GM13977 (cell line): Measurements from ENCODE around the gene ZNF280A.
"Not testable (repeated sequence)": the region's sequence is repeated elsewhere in the genome, so short reads cannot be mapped to it uniquely, and the experiment has no call there.

Source experiments
- DNase-seq: peaks from one replicate; pipeline ENCODE4 v3.0.0; 2012; ENCODE audit warnings: low spot score
- in situ Hi-C: fragments of 300-500 bp; cut with MboI; formaldehyde crosslinking; loops from one replicate; pipeline ENCODE4 v1.12.0; 2022; ENCODE audit warnings: low sequenced_read_pairs, low pct_unique_long_range_greater_than_20kb, mixed read lengths, inconsistent platforms; ENCODE audit not compliant: unreplicated experiment
- TF ChIP-seq, protein P1 (sequence below): IDR thresholded peaks from 2 replicates; pipeline ENCODE4 v1.5.1; 2012; ENCODE audit warnings: mild to moderate bottlenecking, control low read depth; ENCODE audit not compliant: insufficient read depth; ENCODE audit errors: extremely low read depth, missing control alignments

ZNF280A gene

GRCh38 chr22:22534604-22535415, 14.7 kb upstream of the ZNF280A start:
- DNase-seq, result no peak
- in situ Hi-C loops, result no loop called here
- TF ChIP-seq, protein P1, sequence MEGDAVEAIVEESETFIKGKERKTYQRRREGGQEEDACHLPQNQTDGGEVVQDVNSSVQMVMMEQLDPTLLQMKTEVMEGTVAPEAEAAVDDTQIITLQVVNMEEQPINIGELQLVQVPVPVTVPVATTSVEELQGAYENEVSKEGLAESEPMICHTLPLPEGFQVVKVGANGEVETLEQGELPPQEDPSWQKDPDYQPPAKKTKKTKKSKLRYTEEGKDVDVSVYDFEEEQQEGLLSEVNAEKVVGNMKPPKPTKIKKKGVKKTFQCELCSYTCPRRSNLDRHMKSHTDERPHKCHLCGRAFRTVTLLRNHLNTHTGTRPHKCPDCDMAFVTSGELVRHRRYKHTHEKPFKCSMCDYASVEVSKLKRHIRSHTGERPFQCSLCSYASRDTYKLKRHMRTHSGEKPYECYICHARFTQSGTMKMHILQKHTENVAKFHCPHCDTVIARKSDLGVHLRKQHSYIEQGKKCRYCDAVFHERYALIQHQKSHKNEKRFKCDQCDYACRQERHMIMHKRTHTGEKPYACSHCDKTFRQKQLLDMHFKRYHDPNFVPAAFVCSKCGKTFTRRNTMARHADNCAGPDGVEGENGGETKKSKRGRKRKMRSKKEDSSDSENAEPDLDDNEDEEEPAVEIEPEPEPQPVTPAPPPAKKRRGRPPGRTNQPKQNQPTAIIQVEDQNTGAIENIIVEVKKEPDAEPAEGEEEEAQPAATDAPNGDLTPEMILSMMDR, result no peak

DNA sequence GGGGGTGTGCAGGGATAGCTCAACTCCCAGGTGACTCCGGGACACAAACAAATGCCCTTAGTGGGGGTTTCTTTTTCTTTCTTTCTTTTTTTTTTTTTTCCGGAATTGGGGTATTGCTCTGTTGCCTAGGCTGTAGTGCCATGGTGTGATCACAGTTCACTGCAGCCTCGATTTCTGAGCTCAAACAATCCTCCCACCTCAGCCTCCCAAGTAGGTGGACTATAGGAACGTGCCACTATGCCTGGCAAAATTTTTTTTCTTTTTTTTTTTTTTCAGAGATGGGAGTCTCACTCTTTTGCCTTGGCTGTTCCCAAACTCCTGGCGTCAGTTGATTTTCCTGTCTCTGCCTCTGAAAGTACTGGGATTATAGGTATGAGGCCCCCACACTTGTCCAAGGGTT, 13.8 kb upstream of the ZNF280A start:
- TF ChIP-seq, protein P1, result no peak

GRCh38 chr22:22533417-22533816, 13.3 kb upstream of the ZNF280A start:
- no peak for DNase-seq
- in situ Hi-C loops, result no loop called here
- TF ChIP-seq, protein P1, result no peak

More for the DNA sequence above, 13.8 kb upstream of the ZNF280A start:
- in situ Hi-C loops, result no loop called here
- no peak for DNase-seq

DNA sequence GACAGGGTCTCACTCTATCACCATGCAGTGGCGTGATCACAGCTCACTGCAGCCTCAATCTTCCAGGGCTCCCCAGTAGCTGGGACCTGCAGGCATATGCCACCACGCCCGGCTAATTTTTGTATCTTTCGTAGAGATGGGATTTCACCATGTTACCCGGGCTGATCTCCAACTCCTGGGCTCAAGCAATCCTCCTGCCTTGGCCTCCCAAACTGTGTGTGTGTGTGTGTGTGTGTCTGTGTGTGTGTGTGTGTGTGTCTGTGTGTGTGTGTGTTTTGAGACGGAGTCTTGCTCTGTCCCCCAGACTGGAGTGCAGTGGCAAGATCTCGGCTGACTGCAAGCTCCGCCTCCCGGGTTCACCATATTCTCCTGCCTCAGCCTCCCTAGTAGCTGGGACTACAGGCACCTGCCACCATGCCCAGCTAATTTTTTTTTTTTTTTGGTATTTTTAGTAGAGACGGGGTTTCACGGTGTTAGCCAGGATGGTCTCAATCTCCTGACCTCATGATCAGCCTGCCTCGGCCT, 12.5 kb upstream of the ZNF280A start:
- in situ Hi-C loops, DNase-seq: not testable (repeated sequence)

DNA sequence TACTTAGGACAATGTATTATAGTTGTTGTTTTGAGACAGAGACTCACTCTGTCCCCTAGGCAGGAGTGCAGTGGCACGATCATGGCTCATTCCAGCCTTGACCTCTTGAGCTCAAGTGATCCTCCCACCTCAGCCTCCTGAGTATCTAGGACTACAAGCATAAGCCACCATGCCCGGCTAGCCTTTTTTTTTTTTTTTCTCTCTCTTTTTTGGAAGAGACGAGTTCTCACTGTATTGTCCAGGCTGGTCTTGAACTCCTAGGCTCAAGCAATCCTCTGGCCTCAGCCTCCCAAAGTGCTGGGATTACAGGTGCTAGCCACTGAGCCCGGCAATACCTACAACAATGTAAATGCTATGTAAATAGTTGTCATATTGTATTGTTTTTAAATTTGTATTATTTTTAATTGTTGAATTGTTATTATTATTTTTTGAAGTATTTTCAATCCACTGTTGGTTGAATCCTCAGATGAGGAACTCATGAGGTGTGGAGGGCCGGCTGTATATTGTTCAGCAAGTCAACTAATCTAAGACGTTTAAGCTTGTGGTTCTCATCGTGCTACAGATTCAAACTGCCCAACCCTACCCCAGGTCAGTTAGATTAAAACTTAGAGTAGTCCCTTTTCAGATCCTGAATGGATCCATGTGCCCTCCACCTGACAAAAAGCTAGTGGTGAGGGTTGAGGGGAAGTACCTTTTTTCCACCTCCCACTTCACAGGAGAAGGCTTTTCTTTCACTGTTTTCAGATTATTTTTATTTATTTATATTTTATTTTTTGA, 11.9 kb upstream of the ZNF280A start:
- no peak for DNase-seq
- in situ Hi-C loops, result no loop called here
- TF ChIP-seq, protein P1, result no peak

DNA sequence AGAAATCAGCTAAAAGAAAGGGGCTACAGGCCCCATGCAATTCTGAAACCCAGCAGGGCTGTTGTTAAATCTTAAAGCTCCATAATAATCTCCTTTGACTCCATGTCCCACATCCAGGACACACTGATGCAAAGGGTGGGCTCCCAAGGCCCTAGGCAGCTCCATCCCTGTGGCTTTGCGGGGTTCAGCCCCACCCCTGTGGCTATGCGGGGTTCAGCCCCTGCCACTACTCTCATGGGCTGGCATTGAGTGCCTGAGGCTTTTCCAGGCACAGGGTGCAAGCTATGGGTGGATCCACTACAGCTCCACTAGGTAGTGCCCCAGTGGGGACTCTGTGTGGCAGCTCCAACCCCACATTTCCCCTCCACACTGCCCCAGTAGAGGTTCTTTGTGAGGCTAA, 8.7 kb upstream of the ZNF280A start:
- DNase-seq, result no peak
- TF ChIP-seq, protein P1, result no peak
- in situ Hi-C loops, result no loop called here

- in situ Hi-C loops, result no loop called here
- DNase-seq, result no peak
- TF ChIP-seq, protein P1, result no peak
These were observed 7.2 kb upstream of the ZNF280A start for GRCh38 chr22:22527312-22527711.
